HG03469 (cell line): Measurements from ENCODE around the gene CCDC71.

Experiments used
- ATAC-seq: cut with Tn5 transposase; IDR thresholded peaks from one replicate; pipeline ENCODE4 v1.9.1; 2021; ENCODE audit warnings: mild to moderate bottlenecking, moderate library complexity, moderate number of reproducible peaks; ENCODE audit not compliant: unreplicated experiment

CCDC71 gene

GRCh38 chr3:49171119-49171774, 5.1 kb upstream of the CCDC71 start, which contains the start of gene KLHDC8B:
Gene KLHDC8B, plus strand, starts transcription at chr3:49171598. Its CDS starts 1,172 bp downstream, at chr3:49172770.
- ATAC-seq, result no peak

- no peak for ATAC-seq
These were observed 4.6 kb upstream of the CCDC71 start for GRCh38 chr3:49170744-49171118.

- no peak for ATAC-seq
These were observed 823 bp upstream of the CCDC71 start for GRCh38 chr3:49166752-49167556.

GRCh38 chr3:49164983-49165720, 979 bp downstream of the CCDC71 start:
- ATAC-seq, result no peak

- no peak for ATAC-seq
These were observed 2.5 kb downstream of the CCDC71 start for GRCh38 chr3:49163609-49164008.

GRCh38 chr3:49162751-49163419, 3.2 kb downstream of the CCDC71 start:
- ATAC-seq, result no peak

- no peak for ATAC-seq
These were observed 4.2 kb downstream of the CCDC71 start for GRCh38 chr3:49161808-49162530.

GRCh38 chr3:49161197-49161596, 4.9 kb downstream of the CCDC71 start:
- ATAC-seq, result no peak

GRCh38 chr3:49158792-49159191, 7.3 kb downstream of the CCDC71 start:
- ATAC-seq, result no peak

GRCh38 chr3:49158103-49158709, 7.9 kb downstream of the CCDC71 start:
- ATAC-seq, result no peak

GRCh38 chr3:49157289-49157688, 8.8 kb downstream of the CCDC71 start:
- no peak for ATAC-seq

- no peak for ATAC-seq
These were observed 12.7 kb downstream of the CCDC71 start for GRCh38 chr3:49153349-49153912.

- no peak for ATAC-seq
These were observed 14.5 kb downstream of the CCDC71 start for GRCh38 chr3:49151610-49152009.

GRCh38 chr3:49148159-49148558, 18.0 kb downstream of the CCDC71 start:
- ATAC-seq, result no peak

GRCh38 chr3:49140080-49140479, 26.1 kb downstream of the CCDC71 start:
- no peak for ATAC-seq

GRCh38 chr3:49135499-49135898, 30.6 kb downstream of the CCDC71 start:
- no peak for ATAC-seq

- no peak for ATAC-seq
These were observed 31.5 kb downstream of the CCDC71 start for GRCh38 chr3:49134471-49135265.

- ATAC-seq, result no peak
These were observed 32.7 kb downstream of the CCDC71 start for GRCh38 chr3:49133226-49133951.
